CD4-positive, alpha-beta T cell treated with Interleukin-10 for 1 hour (primary cell): ENCODE results near the gene SRSF2.
A peak's percentile ranks its signal among the peaks of the same experiment; 100 is the strongest.
"Not testable (repeated sequence)": the region's sequence is repeated elsewhere in the genome, so short reads cannot be mapped to it uniquely, and the experiment has no call there.

Experiments used
- DNase-seq: peaks from one replicate; pipeline ENCODE4 v3.0.0-alpha.2; 2020

The SRSF2 gene

DNA sequence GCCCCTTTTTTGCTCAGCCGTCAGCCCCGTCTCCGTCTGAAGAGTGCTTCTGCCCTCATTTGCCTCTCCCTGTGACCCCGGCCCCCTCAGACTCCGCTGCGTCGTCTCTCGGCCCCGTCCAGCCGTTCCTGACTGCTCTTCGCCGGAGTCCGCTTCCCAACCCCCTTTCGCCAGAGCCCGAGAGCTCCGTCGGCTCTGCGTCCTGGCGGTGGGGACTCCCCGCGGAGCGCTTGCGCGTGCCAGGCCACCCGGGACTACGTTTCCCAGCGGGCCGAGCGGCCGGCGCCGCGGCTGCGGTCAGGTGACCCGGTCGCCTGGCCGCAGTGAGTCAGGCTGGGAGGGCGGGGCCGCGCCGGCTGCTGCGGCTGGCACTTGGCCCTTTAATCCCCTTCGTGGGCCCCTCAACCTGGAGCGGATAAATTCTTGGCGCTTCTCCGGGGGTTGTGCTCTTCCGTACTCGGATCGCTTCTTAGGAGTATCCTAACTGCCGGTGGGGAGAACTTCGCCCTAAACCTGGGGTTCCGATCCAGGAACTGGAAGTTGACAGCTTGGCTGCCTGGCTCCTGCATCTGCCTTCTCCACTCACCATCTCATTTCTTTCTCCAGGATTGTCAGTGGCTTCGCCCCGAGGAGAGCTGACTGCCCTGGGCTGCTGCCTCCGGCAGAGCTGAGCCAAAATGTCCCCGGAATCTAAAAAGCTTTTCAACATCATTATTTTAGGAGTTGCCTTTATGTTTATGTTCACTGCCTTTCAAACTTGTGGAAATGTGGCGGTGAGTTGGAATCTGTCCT lies 741 bp upstream of the SRSF2 start, which contains the start of gene MFSD11:
Gene MFSD11 (plus strand): TSS at position 444 of the 792 bp plus-strand sequence. CDS start 234 bp downstream, at position 678.
- DNase-seq: peak; percentile 92

DNA sequence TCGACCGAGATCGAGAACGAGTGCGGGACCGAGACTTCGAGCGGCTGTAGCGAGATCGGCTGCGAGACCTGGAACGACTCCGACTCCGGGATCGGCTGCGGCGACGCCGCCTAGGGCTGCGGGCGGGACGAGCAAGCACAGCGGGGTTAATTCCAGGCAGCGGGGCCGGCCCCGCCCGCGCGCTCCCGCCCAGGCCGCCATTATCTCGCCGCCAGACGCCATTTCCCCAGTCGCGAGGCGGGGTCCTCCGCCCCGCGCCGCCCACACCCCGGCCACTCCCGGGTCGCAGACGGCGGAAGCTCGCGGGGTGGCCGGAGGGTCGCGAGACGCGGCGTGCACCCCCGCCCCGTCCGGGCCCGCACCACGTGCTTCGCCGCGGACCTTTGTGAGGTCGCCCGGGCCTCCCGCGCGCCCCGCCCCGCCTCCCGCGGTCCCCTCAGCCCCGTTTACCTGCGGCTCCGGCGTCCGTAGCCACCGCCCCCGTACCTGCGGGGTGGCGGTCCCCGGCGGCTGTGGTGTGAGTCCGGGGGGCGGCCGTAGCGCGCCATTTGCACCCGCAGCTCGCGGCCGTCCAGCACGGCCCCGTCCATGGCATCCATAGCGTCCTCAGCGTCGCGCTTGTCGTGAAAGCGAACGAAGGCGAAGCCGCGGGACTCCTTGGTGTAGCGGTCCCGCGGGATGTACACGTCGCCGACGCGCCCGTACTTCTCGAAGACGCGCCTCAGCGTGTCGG lies 616 bp downstream of the SRSF2 start:
- DNase-seq: peak; percentile 74

DNA sequence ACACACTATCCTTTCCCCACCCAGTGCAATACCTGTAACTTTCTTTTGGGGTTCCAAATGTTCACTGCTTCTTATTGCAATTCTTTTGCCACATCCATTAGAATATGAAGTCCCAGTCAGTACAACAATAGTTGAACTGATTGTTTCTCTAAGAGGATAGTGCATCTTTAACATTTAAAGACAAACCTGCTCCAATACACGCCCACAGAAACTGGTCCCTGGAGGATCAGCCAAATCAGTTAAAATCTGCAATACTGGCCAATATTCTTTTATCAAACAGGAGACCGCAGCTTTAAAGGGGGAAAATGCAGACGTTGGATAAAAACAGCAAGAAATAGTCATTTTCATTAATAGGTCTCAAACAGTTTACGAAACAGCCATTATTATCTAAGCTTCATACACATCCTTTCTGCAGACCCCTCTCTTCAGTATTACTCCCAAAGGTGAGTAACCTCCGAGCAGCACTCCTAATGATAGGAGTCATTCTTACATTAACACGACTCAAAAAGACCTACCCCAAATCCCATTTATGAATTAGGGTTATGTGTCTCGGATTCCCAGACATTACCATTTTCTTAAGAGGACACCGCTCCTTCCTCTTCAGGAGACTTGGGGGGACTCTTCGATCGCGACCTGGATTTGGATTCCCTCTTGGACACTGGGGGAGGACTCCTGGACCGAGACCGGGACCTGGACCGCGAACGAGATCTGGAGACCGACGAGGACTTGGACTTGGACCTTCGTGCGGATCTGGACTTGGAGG lies 1.4 kb downstream of the SRSF2 start:
- no peak for DNase-seq

DNA sequence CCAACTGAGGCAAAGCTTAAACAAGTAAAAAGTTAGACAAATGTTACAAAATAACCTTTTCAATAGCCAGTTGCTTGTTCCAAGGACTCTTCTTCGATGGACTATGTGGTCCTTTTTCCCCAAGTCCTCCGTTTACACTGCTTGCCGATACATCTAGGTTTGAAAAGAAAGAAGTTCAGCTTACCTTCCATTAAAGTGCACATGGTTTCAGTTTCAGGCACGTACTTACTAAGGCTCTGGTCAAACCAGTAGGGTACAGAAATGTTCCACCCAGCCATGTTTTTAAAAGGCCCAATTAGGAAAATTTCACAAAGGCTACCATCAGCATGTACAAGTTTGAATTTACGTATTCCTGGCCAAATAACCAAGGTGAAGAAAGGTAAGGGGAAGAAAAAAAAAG lies 2.1 kb downstream of the SRSF2 start:
- DNase-seq: peak; percentile 52

DNA sequence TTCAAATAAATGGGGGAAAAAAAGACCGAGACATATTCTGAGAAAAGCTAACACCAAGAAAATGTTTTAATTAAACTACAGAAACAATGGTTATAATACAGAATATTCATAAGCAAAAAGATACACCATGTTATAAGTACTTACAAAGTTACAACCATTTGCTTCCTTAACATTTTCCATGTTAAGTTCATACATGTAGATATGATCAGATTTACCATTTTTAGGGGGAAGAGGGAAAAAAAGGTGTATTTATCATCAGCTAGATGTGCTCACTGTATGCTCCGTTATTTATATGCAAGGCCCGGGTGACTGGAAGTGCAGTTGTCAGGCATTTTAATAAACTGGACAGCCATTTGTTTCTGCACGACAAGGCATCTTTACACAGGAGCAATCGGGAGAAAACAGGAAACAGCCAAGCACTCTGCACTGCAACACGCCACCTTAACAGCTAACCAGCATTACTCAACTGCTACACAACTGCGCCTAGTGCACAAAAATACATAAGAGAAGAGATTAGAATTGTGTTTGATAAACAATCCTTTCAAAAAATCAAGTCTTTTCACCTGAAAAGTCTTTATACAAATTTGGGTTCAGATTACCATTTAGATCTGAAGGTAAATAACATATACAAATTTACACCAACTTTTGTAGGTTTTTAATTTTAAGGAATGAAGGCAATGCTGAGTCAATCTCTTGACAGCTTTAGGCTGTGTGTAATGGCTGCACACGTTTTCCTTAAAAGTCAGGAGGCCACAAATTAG lies 2.9 kb downstream of the SRSF2 start:
- peak; percentile 28 for DNase-seq

DNA sequence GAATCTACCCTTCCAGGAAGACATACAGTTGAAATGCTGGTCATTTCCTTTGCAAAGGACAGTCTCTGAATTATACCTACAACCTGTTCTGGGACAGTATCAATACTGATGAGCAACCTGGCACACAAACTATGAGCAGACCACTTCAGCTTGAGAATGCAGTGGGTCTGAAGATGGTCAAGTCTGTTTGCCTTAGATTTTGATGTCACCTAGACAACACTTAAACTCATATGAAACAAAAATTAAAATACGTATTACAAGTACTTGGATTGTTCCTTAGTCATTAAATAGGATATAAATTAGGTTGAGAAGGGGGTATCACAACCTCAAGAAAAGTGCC lies 3.5 kb downstream of the SRSF2 start:
- DNase-seq: no peak

DNA sequence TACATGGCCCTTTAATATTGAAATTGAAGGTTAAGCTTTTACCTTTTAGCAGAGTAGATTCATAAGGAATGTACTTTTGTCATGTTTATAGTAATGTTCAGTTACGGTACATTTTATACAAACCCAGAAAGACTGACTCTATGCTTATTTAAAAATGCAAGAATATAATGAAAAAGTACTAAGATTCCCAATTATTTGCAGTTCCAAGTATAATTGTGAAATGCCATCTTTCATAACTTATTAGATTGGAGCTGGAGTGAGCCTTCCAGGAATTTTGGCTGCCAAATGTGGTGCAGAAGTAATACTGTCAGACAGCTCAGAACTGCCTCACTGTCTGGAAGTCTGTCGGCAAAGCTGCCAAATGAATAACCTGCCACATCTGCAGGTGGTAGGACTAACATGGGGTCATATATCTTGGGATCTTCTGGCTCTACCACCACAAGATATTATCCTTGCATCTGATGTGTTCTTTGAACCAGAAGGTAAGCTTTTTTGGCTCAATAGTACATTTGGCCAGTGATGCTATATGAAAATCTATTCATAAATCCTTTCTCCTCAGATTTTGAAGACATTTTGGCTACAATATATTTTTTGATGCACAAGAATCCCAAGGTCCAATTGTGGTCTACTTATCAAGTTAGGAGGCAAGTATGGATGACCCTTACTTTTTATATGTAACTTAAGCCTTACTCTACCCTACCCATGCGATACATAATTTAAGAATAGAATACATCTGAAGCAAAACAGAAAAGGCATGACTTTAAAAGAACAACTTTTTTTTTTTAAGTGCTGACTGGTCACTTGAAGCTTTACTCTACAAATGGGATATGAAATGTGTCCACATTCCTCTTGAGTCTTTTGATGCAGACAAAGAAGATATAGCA lies 4.2 kb downstream of the SRSF2 start:
- peak; percentile 29 for DNase-seq

DNA sequence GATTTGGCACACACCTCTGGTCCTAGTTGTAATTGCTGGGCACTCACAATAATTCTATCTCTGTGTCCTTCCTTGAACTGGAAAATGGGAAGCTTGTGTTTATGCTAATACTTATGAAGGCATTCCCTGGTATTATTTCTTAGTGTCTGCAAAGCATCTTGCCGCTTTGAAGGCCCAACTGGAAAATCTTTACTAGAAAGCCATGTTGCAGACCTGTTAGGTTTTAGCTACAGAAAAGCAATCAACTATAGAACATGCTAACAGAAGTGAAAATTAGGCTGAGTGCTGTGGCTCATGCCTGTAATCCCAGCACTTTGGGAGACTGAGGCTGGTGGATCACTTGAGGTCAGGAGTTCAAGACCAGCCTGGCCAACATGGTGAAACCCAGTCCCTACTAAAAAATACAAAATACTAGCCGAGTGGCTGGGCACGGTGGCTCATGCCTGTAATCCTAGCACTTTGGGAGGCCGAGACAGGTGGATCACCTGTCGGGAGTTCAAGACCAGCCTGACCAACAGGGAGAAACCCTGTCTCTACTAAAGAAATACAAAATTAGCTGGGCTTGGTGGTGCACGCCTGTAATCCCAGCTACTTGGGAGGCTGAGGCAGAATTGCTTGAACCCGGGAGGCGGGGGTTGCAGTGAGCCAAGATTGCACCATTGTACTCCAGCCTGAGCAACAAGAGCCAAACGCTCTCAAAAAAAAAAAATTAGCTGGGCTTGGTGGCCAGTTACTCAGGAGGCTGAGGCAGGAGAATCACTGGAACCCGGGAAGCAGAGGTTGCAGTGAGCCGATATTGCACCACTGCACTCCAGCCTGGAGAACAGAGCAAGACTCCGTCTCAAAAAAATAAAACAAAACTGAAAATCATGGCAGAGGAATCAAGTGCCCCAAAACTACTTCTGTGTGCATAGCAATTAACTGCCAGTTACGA lies 5.1 kb downstream of the SRSF2 start:
- DNase-seq: not testable (repeated sequence)

DNA sequence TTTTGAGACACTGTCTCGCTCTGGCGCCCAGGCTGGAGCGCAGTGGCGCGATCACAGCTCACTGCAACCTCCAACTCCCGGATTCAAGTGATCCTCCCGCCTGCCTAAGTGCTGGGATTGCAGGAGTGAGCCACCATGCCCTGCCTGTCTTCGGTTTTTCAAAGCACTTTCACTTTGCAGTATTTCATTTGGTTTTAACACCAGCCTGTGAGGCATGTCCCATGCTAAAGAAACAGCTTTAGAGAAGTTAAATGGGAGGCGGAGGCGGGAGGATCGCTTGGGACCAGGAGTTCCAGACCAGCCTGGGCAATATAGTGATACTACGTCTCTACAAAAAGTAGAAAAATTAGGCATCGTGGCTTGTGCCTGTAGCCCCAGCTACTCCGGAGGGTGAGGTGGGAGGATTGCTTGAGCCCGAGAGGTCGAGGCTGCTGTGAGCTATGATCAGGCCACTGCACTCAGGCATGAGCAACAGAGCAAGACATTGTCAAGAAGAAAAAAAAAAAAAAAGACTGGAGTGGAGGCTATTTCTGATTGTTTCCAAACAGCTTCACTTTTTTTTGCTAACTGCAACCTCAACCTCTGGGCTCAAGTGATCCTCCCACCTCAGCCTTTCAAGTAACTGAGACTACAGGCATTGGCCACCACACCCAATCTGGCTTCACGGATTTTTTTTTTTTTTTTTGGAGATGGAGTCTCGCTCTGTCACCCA lies 9.2 kb downstream of the SRSF2 start:
- peak; percentile 42 for DNase-seq

DNA sequence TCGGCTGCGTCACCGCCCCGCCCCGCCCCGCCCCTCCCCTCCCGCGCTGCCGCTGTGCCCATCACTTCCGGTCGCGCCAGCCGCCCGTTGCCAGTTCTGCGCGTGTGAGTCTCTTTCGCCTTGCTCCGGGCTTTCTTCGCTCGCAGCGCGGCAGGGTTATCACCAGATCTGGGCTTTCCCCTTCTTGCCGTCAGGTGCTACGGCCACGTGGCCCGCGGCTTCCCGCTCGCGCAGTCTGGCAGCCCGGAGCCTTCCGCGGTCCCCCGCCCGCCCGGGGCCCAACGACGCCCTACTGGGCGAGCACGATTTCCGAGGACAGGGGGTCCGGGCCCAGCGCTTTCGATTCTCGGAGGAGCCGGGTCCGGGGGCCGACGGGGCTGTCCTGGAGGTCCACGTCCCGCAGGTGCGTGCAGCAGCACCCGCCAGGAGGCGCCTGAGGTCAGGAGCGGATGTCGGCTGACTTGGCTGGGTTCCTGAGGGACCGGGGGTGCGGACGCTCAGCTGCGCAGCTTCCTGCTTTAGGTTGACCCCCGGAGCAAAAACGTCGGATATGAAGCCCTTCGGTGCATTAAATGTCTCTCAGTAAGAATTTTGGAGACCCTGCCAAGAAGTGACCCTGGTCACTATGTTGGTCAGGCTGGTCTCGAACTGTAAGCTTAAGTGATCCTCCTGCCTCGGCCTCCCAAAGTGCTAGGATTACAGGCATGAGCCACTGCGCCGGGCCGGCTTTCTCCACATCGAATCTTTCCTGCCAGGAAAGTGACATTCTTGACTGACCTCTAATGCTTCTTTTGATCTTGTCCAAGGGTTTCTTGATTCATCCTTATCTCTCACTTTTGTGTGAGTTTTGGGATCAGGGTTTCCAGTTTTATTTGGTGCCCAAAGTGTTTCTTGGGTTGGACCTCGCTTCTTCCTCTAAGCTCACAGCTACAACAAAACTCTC lies 10.1 kb downstream of the SRSF2 start, which contains the start of gene METTL23:
Gene METTL23 (plus strand): TSS at position 64 of the 943 bp plus-strand sequence. CDS start 2,872 bp downstream, outside the sequence.
- no peak for DNase-seq

DNA sequence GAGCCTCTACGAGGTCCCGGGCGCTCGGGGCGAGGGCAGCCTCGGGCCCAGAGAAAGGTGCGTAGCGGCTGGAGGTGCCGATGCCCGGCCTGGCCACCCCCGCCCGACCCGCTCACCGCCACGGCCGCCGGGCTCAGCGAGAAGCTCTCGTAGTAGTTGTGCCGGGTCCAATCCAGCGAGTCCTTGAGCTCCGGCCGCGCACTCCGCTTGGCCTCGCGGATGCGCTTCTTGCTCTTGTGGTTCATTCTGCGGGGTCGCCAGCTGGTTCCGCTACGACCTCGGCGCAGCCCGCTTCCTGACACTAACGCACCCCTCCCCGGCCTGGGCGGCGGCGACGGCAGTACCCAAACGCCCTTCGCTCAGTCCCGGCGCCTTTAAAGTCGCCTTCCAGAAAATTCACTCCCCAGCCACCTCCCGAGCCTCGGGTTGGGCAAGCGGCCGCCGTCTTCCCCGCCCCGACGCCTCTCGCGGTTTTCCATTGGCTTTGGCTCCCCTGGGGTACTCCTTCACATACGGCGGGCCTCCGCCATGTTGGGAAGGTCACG lies 10.8 kb downstream of the SRSF2 start, which contains the start of gene JMJD6:
Gene JMJD6 (minus strand): TSS at position 376 of the 545 bp plus-strand sequence. CDS start 131 bp downstream, at position 245.
- DNase-seq: peak; percentile 97

DNA sequence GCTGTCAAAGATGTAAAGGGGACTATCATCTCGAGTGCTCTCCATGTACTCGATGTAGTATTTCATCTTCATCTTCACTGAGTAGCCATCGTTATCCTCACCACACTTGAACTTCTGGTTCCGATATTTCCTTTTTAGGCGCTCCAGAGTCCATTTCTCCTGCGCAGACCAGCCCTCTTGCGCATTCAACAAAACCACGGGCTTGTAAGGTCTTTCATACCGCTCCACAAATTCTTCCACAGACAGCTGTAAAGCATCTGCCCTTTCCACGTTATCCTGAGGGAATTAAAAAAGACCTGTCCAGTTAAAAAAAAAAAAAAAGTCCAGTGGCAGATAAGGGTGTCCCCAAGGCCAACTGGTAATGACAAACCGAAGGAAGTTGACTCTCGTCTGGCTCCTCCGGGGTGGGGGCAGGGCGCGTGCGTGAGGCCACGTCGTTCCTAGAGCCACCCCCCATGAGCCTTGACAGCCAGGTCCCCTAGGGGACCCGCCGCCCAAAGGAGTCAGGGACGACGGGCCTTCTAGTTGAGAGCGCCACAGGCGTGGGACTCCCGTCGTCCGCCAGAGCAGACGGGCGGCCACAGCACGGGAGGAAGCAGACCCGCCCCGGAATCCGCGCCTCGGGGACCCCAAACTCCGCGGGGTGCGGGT lies 11.4 kb downstream of the SRSF2 start:
- peak; percentile 76 for DNase-seq

DNA sequence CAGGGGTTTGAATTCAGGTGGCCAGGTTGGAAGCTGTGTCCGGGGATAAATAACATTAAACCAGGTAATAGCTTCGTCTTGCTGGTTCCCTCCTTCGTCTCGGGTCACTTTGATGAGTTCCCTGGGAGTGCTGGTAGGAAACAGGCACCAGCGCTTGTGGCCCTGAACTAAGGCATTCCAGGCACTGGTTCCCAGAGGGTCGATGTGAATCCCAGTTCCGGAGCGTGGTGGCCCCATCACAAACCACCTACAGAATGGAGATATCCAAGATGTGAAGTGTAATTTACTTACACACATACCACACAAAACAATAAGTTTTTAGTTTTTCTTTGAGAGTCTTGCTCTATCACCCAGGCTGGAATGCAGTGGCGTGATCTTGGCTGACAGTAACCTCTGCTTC lies 13.3 kb downstream of the SRSF2 start:
- DNase-seq: no peak

DNA sequence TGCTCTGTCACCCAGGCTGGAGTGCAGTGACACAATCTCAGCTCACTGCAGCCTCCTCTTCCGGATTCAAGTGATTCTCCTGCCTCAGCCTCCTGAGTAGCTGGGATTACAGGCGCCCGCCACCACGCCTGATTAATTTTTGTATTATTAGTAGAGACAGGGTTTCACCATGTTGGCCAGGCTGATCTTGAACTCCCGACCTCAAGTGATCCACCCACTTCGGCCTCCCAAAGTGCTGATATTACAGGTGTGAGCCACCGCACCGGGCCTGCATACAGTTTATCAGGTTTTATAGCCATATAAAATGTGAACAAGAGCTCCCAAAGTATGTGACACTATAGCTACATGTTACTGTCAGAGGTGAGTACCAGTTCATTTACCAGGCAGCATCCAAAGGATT lies 14.2 kb downstream of the SRSF2 start:
- not testable (repeated sequence) for DNase-seq

DNA sequence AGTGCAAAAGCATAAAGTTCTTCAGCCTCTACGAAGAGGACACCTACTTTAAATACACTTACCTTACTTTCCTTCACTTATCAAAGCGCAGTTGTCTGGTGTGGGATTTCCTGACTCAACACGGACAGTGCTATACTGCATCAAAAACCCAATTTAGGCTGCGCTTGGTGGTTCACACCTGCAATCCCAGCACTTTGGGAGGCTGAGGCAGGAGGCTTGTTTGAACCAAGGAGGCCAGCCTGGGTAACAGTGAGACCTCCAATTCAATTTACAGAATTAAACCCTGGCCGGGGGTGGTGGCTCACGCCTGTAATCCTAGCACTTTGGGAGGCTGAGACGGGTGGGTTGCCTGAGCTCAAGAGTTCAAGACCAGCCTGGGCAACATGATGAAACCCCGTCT lies 14.9 kb downstream of the SRSF2 start:
- DNase-seq: no peak

DNA sequence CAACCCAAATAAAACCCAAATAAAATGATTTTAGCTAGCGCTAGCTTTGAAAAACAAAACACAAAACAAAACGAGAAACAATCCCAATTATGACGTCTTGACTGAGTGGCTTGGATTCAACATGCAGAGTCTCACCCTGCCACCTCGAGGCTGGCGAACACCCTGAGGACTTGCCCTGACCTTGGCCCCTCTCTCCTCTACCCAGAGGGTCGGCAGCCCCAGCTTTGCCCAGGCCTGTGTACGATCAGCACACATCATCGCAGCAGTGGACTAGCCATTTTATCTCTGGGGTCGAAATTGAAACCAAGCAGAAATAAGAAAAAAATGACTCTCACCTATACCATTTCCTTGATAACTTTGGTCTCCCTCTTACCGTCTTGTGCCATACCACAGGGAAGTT lies 15.7 kb downstream of the SRSF2 start:
- DNase-seq: no peak

DNA sequence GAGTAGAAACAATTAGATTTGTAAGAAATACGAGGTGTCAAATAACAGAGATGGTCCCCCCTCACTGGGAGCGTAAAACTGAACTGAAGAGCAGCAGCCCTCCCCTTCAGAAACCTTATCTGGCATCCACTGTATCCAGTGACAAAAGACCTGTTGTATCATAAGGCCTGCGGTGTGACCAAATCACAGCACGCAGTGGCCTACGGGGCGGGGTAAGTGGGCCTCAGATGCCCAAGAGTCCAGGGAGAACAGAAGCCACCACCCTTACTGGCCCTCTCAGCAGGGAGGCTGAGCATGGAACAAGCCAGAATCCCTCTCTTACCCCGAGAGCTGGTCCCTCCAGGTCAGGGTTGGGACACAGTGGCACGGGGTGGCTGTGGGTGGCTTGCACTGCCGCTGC lies 16.2 kb downstream of the SRSF2 start:
- DNase-seq: no peak

DNA sequence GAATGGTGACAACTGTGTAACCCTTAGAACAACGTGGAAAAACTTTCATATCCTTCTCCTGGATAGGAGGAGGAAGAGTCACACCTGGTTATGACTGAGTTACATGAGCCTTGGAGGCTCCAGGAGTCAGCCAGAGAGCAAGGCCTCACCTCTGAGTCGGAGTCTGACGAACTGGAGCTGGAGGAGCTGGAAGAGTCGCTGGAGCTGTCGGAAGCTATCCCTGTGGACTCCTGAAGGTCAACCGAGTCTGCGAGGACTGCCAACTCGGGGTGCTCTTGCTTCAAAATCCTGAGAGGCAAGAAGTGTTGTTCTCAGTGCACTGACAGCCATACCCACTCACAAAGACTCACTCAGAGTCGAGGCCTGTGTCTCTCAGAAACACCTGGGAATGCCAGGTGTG lies 16.9 kb downstream of the SRSF2 start:
- no peak for DNase-seq
